MCF 10A (cell line): Measurements from ENCODE around the gene MTMR12. TPM values are rescaled to one million over a fixed set of nuclear protein-coding genes. Genes with fewer than 3 reads are reported as not detected.
"Not testable (repeated sequence)": the region's sequence is repeated elsewhere in the genome, so short reads cannot be mapped to it uniquely, and the experiment has no call there.

Source experiments
- BruUV-seq: library from RNA; stranded (reverse); fragments of 400-500 nt; replicated peaks from 2 replicates; lab custom pipeline; 2021; lab: Mats Ljungman, UMichigan
- CTCF ChIA-PET: fragments of 300-600 bp; sonication (Branson Sonifier 250); formaldehyde crosslinking; extraction: SDS; loops from one replicate; lab custom pipeline; 2021; ENCODE audit warnings: antibody characterized with exemption, inconsistent platforms; lab: Yijun Ruan, JAX
- POLR2A ChIA-PET: fragments of 300-600, 350-650 bp; sonication (Branson Sonifier 250); formaldehyde crosslinking; extraction: SDS; loops from one replicate; lab custom pipeline; 2020; ENCODE audit warnings: antibody characterized with exemption, inconsistent platforms; lab: Yijun Ruan, JAX
- DNase-seq: peaks from one replicate; pipeline ENCODE4 v3.0.0-alpha.2; 2018; ENCODE audit not compliant: unreplicated experiment
- H3K27ac Mint-ChIP-seq: one replicate; pipeline ENCODE4 v1.8.0; 2022; ENCODE audit warnings: mild to moderate bottlenecking, low read depth, mixed read lengths; ENCODE audit not compliant: unreplicated experiment
- H3K27me3 Mint-ChIP-seq: one replicate; pipeline ENCODE4 v1.8.0; 2022; ENCODE audit warnings: mixed read lengths; ENCODE audit not compliant: insufficient read depth, unreplicated experiment
- H3K36me3 Mint-ChIP-seq: one replicate; pipeline ENCODE4 v1.8.0; 2022; ENCODE audit warnings: mild to moderate bottlenecking, moderate library complexity, mixed read lengths; ENCODE audit not compliant: insufficient read depth, unreplicated experiment
- H3K4me1 Mint-ChIP-seq: one replicate; pipeline ENCODE4 v1.8.0; 2022; ENCODE audit warnings: mixed read lengths; ENCODE audit not compliant: insufficient read depth, unreplicated experiment
- H3K4me3 Mint-ChIP-seq: one replicate; pipeline ENCODE4 v1.8.0; 2022; ENCODE audit warnings: mild to moderate bottlenecking, moderate library complexity, mixed read lengths; ENCODE audit not compliant: unreplicated experiment
- H3K9me3 Mint-ChIP-seq: one replicate; pipeline ENCODE4 v1.8.0; 2022; ENCODE audit warnings: mixed read lengths; ENCODE audit not compliant: unreplicated experiment
- intact Hi-C: fragments of 100-400 bp; cut with micrococcal nuclease; formaldehyde crosslinking; loops from 2 replicates; pipeline ENCODE4 v1.14.1; 2022
- total RNA-seq: library from RNA; stranded (reverse); gene quantifications from 2 replicates; pipeline ENCODE4 v1.2.3, GENCODE V29; 2022
- TF ChIP-seq, protein P1 (sequence below): fragments of 200-600 bp; IDR thresholded peaks from one replicate; pipeline ENCODE4 v1.8.0; 2022; ENCODE audit warnings: antibody characterized with exemption, mild to moderate bottlenecking; ENCODE audit not compliant: unreplicated experiment

MTMR12 gene
- total RNA-seq, 1 experiment from 2014 or later, result 24.4 TPM

DNA sequence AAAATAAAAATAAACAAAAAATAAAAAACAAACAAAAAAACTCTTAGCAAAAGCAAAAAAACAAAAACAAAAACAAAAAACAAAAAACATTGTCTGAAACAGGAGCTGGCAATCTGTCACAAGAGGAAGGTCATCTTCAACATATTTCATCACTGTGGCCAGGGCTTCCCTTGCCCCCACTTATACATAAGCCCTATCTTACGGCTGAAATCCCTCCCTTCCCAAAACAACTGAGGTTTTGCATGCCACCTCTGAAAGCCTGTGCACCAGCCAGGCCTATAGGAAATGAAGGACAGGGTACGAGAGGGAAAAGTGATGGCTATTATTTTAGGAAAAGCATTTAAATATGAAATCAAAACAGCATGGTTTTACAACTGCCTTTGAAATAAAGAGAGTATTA, 10.8 kb downstream of the MTMR12 start:
- H3K4me1 Mint-ChIP-seq, result peaks cover 15% of the 10 kb centered on the region

DNA sequence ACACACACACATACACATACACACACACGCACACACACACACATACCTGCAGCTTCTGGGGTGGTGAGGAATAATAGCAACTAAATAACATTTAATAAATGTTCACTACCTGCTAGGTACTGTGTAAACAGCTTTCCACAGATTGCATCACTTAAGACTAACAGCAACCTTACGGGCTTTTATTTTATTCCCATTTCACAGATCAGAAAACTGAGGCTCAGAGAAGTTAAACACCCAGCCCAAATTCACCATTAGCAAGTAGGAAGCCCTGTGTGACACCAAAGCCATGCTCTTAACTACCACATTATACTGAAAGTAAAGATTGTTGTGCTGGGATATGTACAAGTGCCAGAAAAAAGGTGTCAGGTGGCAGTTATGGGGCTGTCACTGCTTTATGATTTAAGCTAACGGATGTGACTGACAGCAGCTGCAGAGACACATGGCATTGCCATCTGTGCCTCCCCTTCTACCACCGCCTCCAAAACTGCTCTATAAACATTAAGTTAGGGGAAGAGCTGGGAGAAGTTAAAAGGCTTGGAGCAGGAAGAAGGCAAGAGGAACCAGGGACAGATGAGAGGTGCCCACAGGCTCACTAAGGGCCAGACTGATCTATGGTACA, 13.6 kb downstream of the MTMR12 start:
- ChIA-PET POLR2A (interaction anchor here (0.6 to 0.7 kb wide), 2 partner anchors 30 to 180 kb away, joined by 4 read pairs; no protein-coding TSS in a partner anchor), CTCF (no interaction called here)
- no peaks in the 10 kb centered on the region for H3K9me3 Mint-ChIP-seq
- H3K36me3 Mint-ChIP-seq, result peaks cover 12% of the 10 kb centered on the region
- H3K27me3 Mint-ChIP-seq, result no peaks in the 10 kb centered on the region
- intact Hi-C loops, result no loop called here
- TF ChIP-seq, protein P1, sequence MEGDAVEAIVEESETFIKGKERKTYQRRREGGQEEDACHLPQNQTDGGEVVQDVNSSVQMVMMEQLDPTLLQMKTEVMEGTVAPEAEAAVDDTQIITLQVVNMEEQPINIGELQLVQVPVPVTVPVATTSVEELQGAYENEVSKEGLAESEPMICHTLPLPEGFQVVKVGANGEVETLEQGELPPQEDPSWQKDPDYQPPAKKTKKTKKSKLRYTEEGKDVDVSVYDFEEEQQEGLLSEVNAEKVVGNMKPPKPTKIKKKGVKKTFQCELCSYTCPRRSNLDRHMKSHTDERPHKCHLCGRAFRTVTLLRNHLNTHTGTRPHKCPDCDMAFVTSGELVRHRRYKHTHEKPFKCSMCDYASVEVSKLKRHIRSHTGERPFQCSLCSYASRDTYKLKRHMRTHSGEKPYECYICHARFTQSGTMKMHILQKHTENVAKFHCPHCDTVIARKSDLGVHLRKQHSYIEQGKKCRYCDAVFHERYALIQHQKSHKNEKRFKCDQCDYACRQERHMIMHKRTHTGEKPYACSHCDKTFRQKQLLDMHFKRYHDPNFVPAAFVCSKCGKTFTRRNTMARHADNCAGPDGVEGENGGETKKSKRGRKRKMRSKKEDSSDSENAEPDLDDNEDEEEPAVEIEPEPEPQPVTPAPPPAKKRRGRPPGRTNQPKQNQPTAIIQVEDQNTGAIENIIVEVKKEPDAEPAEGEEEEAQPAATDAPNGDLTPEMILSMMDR, result no peak
- DNase-seq, result no peak
- H3K4me1 Mint-ChIP-seq, result peaks cover 15% of the 10 kb centered on the region
- H3K4me3 Mint-ChIP-seq, result no peak overlapping the region
- BruUV-seq, result no TSS peak
- no peak overlapping the region for H3K27ac Mint-ChIP-seq

More for the DNA sequence above, 10.8 kb downstream of the MTMR12 start:
- Mint-ChIP-seq H3K27me3 (no peaks in the 10 kb centered on the region), H3K36me3 (peaks cover 8% of the 10 kb centered on the region), H3K4me3 (no peak overlapping the region), H3K27ac (no peak overlapping the region), H3K9me3 (no peaks in the 10 kb centered on the region)
- BruUV-seq, result no TSS peak
- ChIA-PET CTCF (interaction anchor here (0.8 kb wide), 1 partner anchor 176 kb away, joined by 3 read pairs; no protein-coding TSS in a partner anchor), POLR2A (no interaction called here)
- intact Hi-C loops, result no loop called here
- TF ChIP-seq, protein P1, result no peak
- no peak for DNase-seq

DNA sequence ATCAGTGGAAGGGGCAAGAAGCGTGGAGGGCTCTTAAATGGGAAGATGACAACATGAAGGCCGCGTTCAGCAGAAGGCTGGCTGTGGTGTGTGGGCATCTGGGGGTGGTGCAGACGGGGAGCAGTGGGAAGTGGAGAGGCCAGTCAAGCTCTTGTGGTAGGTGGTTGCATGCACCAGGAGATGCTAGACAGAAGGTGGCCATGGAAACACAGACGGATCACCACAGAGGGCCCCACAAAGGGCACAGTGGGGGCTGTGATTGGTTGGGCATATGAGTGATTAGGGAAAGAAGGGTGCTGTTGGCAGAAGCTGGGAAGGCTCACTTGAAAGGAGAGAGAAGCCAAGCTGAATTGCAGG, 14.7 kb downstream of the MTMR12 start:
- H3K9me3 Mint-ChIP-seq, result no peaks in the 10 kb centered on the region
- peaks cover 20% of the 10 kb centered on the region for H3K36me3 Mint-ChIP-seq
- no peak overlapping the region for H3K27ac Mint-ChIP-seq
- no peak overlapping the region for H3K4me3 Mint-ChIP-seq
- ChIA-PET CTCF (interaction anchor here (1.3 kb wide), 1 partner anchor 292 kb away, joined by 4 read pairs; no protein-coding TSS in a partner anchor), POLR2A (no interaction called here)
- DNase-seq, result no peak
- no peaks in the 10 kb centered on the region for H3K27me3 Mint-ChIP-seq
- intact Hi-C loops, result no loop called here
- TF ChIP-seq, protein P1, result no peak
- peaks cover 15% of the 10 kb centered on the region for H3K4me1 Mint-ChIP-seq
- no TSS peak for BruUV-seq

DNA sequence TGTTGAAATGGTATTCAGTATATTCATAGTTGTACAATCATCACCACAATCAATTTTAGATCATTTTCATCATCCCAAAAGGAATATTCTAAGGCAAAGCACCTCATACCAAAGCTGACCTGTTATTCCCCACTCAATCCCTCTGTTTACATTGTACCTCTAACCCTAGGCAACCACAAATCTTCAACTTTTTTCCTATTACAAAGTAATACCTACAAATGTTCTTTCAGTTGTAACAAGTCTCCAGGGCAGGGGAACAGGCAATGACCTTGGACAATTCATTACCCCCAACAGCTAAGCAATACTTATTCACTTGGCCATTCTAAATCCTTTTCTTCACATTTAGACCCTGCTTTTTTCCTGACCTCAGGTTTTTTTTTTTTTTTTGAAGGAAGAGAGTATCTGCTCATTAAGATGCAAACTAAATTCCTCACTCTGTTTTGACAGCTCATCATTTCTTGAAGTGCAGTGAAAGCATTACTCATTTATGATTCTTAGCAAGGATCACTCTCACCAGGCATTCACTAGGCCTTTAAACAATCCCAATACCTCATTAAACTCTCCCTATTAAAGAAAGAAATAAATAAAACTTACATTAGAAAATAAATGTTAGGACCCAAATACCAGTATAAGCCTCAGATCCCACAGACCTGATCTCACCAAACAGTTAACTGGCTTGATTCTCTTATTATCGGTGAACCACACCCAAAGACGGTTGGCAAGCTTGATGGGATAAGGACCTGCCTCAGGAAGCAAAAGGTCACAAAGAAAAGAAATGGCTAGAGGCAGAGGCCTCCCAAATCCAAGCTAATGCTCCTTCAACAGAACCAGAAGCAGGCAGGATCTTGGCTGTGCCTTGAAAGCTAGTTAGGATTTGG, 15.3 kb downstream of the MTMR12 start:
- Mint-ChIP-seq H3K27ac (no peak overlapping the region), H3K36me3 (peaks cover 20% of the 10 kb centered on the region), H3K4me1 (peaks cover 15% of the 10 kb centered on the region), H3K4me3 (no peak overlapping the region), H3K27me3 (no peaks in the 10 kb centered on the region), H3K9me3 (no peaks in the 10 kb centered on the region)
- TF ChIP-seq, protein P1, result no peak
- DNase-seq, result no peak
- CTCF ChIA-PET, result interaction anchor here (0.6 to 1.5 kb wide), 3 partner anchors 65 to 293 kb away, joined by 3 to 4 read pairs (median 4); no protein-coding TSS in a partner anchor
- no TSS peak for BruUV-seq
- intact Hi-C loops, result no loop called here
- POLR2A ChIA-PET, result interaction anchor here (0.7 kb wide), 1 partner anchor 9 kb away, joined by 3 read pairs; no protein-coding TSS in a partner anchor

DNA sequence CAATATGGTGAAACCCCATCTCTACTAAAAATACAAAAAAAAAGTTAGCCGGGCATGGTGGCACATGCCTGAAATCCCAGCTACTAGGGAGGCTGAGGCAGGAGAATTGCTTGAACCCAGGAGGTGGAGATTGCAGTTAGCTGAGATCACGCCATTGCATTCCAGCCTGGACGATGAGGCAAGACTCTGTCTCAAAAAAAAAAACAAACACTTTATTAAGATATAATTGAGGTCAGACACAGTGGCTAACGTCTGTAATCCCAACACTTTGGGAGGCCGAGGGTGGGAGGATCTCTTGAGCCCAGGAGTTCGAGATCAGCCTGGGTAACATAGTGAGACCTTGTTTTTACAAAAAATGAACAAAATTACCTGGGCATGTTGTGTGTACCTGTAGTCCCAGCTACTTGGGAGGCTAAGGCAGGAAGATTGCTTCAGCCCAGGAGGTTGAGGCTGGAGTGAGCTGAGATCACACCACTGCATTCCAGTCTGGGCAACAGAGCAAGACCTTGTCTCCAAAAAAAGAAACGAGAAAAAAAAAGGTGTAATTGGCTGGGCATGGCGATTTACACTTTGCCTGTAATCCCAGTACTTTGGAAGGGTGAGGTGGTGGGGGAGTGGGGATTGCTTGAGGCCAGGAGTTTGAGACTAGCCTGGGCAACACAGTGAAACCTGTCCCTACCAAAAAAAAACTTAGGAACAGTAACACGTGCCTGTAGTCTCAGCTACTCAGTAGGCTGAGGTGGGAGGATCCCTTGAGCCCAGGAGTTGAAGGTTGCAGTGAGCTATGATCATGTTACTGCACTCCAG, 16.6 kb downstream of the MTMR12 start:
- DNase-seq, BruUV-seq, intact Hi-C loops, H3K4me3 Mint-ChIP-seq, H3K27ac Mint-ChIP-seq, H3K27me3 Mint-ChIP-seq, H3K9me3 Mint-ChIP-seq: not testable (repeated sequence)
- CTCF ChIA-PET, result interaction anchor here (0.6 to 2.8 kb wide), 7 partner anchors 32 to 805 kb away, joined by 3 to 7 read pairs (median 3); no protein-coding TSS in a partner anchor
- POLR2A ChIA-PET, result interaction anchor here (0.6 to 1.2 kb wide), 3 partner anchors 16 to 99 kb away, joined by 3 to 6 read pairs (median 3); no protein-coding TSS in a partner anchor
- peaks cover 15% of the 10 kb centered on the region for H3K4me1 Mint-ChIP-seq
- H3K36me3 Mint-ChIP-seq, result peaks cover 22% of the 10 kb centered on the region
